Esophagus muscularis mucosa (tissue), 3 donors: Measurements from ENCODE around the gene RXFP3.

Experiments
- CTCF ChIP-seq, 3 experiments: fragments of 200-600 bp in 2 of 3; fragments of 450-650 bp in 1 of 3; sonication (generic) in 2 of 3; IDR thresholded peaks; one replicate each; pipeline ENCODE4 v1.5.1; 2017 to 2019; ENCODE audit warnings: antibody characterized with exemption in 3 of 3, mild to moderate bottlenecking in 2 of 3, moderate library complexity in 1 of 3
- POLR2A ChIP-seq: fragments of 450-650 bp; IDR thresholded peaks from one replicate; pipeline ENCODE4 v1.6.1; 2017; ENCODE audit warnings: antibody characterized with exemption, moderate library complexity, mild to moderate bottlenecking, low read depth
- POLR2AphosphoS5 ChIP-seq, 2 donors: sonication (generic); formaldehyde crosslinking; IDR thresholded peaks; one replicate each; pipeline ENCODE4 v1.6.1; 2017; ENCODE audit warnings: antibody characterized with exemption in 2 of 2

- TF ChIP-seq CTCF (IDR thresholded peaks at IDR 0.05) = no peak
- no peak for TF ChIP-seq POLR2AphosphoS5 (IDR thresholded peaks at IDR 0.05)
- TF ChIP-seq POLR2A = no peak
Observed at GRCh38 chr5:33937707-33938506, 1.7 kb downstream of the RXFP3 start.
